DMS 273 (cell line): ENCODE results near the gene RMND5B.
A peak's percentile ranks its signal among the peaks of the same experiment; 100 is the strongest.

Experiments used
- DNase-seq: peaks from one replicate; lab custom pipeline; 2025; ENCODE audit not compliant: unreplicated experiment; lab: John Stamatoyannopoulos, UW

The RMND5B gene

GRCh38 chr5:178199581-178200434 lies 69.0 kb downstream of the RMND5B start:
- peak; percentile 56 for DNase-seq
